Stomach (tissue), 4 donors: ENCODE results near the gene CLEC4A.

Experiments
- CTCF ChIP-seq, 7 experiments: fragments of 450-650 bp in 4 of 7; fragments of 200-600 bp in 3 of 7; sonication (generic) in 3 of 7; IDR thresholded peaks; one replicate each; pipeline ENCODE4 v1.5.1; 2016 to 2019; ENCODE audit warnings: antibody characterized with exemption in 7 of 7, control low read depth in 2 of 7, mild to moderate bottlenecking in 1 of 7
- EP300 ChIP-seq: sonication (generic); formaldehyde crosslinking; IDR thresholded peaks from one replicate; pipeline ENCODE4 v1.6.1; 2017; ENCODE audit warnings: antibody characterized with exemption
- POLR2A ChIP-seq, 4 donors: fragments of 450-650 bp; IDR thresholded peaks; one replicate each; pipeline ENCODE4 v1.6.1; 2016; ENCODE audit warnings: antibody characterized with exemption in 4 of 4, control low read depth in 2 of 4, mild to moderate bottlenecking in 1 of 4, moderate library complexity in 1 of 4
- POLR2AphosphoS5 ChIP-seq, 3 donors: sonication (generic); formaldehyde crosslinking; IDR thresholded peaks; one replicate each; pipeline ENCODE4 v1.6.1; 2016; ENCODE audit warnings: antibody characterized with exemption in 3 of 3

- TF ChIP-seq CTCF (IDR thresholded peaks at IDR 0.05) (no peak), POLR2A (IDR thresholded peaks at IDR 0.05) (no peak), EP300 (no peak), POLR2AphosphoS5 (IDR thresholded peaks at IDR 0.05) (no peak)
Observed at GRCh38 chr12:8077207-8077606, 46.2 kb upstream of the CLEC4A start.
